Stomach (tissue), 9 donors: ENCODE measurements around the gene NUDT11. TPM values are rescaled to one million over a fixed set of nuclear protein-coding genes. Genes with fewer than 3 reads are reported as not detected.

Source experiments
- DNase-seq, 2 donors: peaks; one replicate each; pipeline versions ENCODE4 v3.0.0 to v3.0.0-alpha.2; 2013 to 2019
- H3K27ac ChIP-seq, 5 donors: fragments of 200-600 bp in 4 of 5; sonication (generic) in 4 of 5; one replicate each; pipeline ENCODE4 v1.5.1; 2013 to 2019; ENCODE audit warnings: mild to moderate bottlenecking in 1 of 5, moderate library complexity in 1 of 5
- H3K27me3 ChIP-seq, 3 donors: fragments of 200-600 bp; sonication (generic); one replicate each; pipeline ENCODE4 v1.5.1; 2017 to 2019; ENCODE audit warnings: mixed run types in 1 of 3
- H3K36me3 ChIP-seq, 4 donors: fragments of 200-600 bp; sonication (generic); 1 replicate in 3 of 4; 2 replicates in 1 of 4; pipeline ENCODE4 v1.5.1; 2016 to 2019
- H3K4me1 ChIP-seq, 4 donors: fragments of 200-600 bp; sonication (generic); one replicate each; pipeline ENCODE4 v1.5.1; 2016 to 2019
- H3K4me3 ChIP-seq, 4 donors: fragments of 200-600 bp; sonication (generic) in 3 of 4; one replicate each; pipeline ENCODE4 v1.5.1; 2016 to 2019; ENCODE audit warnings: mild to moderate bottlenecking in 1 of 4
- H3K9me3 ChIP-seq, 4 donors: fragments of 200-600 bp; sonication (generic); one replicate each; pipeline ENCODE4 v1.5.1; 2016 to 2019
- EP300 ChIP-seq: sonication (generic); formaldehyde crosslinking; IDR thresholded peaks from one replicate; pipeline ENCODE4 v1.6.1; 2017; ENCODE audit warnings: antibody characterized with exemption
- POLR2A ChIP-seq, 4 donors: fragments of 450-650 bp; IDR thresholded peaks; one replicate each; pipeline ENCODE4 v1.6.1; 2016; ENCODE audit warnings: antibody characterized with exemption in 4 of 4, control low read depth in 2 of 4, mild to moderate bottlenecking in 1 of 4, moderate library complexity in 1 of 4
- POLR2AphosphoS5 ChIP-seq, 3 donors: sonication (generic); formaldehyde crosslinking; IDR thresholded peaks; one replicate each; pipeline ENCODE4 v1.6.1; 2016; ENCODE audit warnings: antibody characterized with exemption in 3 of 3
- WGBS, 5 donors: extraction: QIAGEN DNeasy Blood & Tissue Kit in 3 of 5; methylation state at CpG; one replicate each; pipeline versions ENCODE4 v1.1.5 to v1.1.7; 2013 to 2018; 5-methylcytosine and 5-hydroxymethylcytosine counted together
- intact Hi-C: fragments of 100-400 bp; cut with DNase I; formaldehyde crosslinking; loops from one replicate; pipeline ENCODE4 v1.15.1; 2023; ENCODE audit warnings: low total_unique reads
- polyA plus RNA-seq, 3 donors: library from polyadenylated mRNA; stranded (reverse); fragments of 200-250 nt; gene quantifications; one replicate each; pipeline ENCODE4 v1.2.3, GENCODE V29; 2013
- total RNA-seq, 5 donors: library from RNA; depleted of rRNA; stranded (reverse); fragments of >200 nt; gene quantifications; one replicate each; pipeline versions ENCODE4 v1.1.0 to v1.2.3, GENCODE V29; 2014 to 2016
- TF ChIP-seq, protein P1 (sequence below), 7 experiments: fragments of 450-650 bp in 4 of 7; fragments of 200-600 bp in 3 of 7; sonication (generic) in 3 of 7; IDR thresholded peaks; one replicate each; pipeline ENCODE4 v1.5.1; 2016 to 2019; ENCODE audit warnings: antibody characterized with exemption in 7 of 7, control low read depth in 2 of 7, mild to moderate bottlenecking in 1 of 7
- donor health status: healthy with polysubstance abuse.
- donor health status: Bipolar disorder and iron deficiency.
- donor health status: healthy.

The NUDT11 gene
- total and polyA plus RNA-seq, 8 donors, result 0.45 to 7.2 (median 1.1) TPM; not detected in 3

DNA sequence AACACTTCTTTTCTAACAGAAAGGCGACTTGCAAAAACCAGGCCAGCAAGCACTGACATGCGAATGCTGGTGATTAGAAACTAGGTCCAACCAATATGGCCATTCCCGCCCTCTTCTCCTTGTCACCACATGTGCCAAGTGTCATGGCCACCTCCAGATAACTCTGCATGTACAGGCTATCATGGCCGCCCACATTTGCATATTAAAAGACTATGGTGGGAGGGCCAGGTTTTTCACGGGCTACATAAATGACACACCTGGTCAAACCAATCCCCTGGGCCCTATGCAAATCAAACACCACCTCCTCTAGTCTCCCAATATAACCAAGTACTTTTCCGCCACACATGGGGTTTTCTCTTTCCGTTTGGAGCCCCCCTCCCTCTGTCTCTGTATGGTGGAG is 40.1 kb downstream of the NUDT11 start:
- Histone ChIP-seq H3K4me1 (no peaks in the 10 kb centered on the region), H3K27ac (no peak overlapping the region), H3K4me3 (no peak overlapping the region), H3K36me3 (no peaks in the 10 kb centered on the region), H3K9me3 (no peaks in the 10 kb centered on the region), H3K27me3 (peaks cover 0 to 7% (median 0%) of the 10 kb centered on the region in 3 donors)
- WGBS, 5 donors, result 73 to 80% (median 75%) methylated on average over 7 of the region's 7 CpGs
- no peak for TF ChIP-seq EP300
- no peak for TF ChIP-seq POLR2AphosphoS5 (IDR thresholded peaks at IDR 0.05)
- TF ChIP-seq, protein P1, sequence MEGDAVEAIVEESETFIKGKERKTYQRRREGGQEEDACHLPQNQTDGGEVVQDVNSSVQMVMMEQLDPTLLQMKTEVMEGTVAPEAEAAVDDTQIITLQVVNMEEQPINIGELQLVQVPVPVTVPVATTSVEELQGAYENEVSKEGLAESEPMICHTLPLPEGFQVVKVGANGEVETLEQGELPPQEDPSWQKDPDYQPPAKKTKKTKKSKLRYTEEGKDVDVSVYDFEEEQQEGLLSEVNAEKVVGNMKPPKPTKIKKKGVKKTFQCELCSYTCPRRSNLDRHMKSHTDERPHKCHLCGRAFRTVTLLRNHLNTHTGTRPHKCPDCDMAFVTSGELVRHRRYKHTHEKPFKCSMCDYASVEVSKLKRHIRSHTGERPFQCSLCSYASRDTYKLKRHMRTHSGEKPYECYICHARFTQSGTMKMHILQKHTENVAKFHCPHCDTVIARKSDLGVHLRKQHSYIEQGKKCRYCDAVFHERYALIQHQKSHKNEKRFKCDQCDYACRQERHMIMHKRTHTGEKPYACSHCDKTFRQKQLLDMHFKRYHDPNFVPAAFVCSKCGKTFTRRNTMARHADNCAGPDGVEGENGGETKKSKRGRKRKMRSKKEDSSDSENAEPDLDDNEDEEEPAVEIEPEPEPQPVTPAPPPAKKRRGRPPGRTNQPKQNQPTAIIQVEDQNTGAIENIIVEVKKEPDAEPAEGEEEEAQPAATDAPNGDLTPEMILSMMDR (IDR thresholded peaks at IDR 0.05), result no peak
- no peak for TF ChIP-seq POLR2A (IDR thresholded peaks at IDR 0.05)
- intact Hi-C loops, result no loop called here
- DNase-seq, result no peak

DNA sequence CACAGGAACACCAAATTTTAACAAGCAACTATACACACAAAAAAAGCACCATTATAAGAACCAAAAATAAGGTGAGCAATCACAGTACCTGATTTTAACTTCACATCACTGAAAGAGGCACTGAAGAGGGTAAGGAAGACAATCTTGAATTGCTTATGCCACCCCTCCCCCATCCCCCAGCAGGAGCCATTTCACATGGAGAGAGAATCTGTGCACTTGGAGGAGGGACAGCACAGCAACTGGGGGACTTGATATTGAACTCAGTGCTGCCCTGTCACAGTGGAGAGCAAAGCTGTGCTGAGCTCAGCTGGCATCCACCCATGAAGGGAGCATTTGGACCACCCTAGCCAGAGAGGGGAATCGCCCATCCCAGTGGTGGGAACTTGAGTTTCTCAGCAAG is 56.0 kb downstream of the NUDT11 start:
- intact Hi-C loops, result no loop called here
- TF ChIP-seq EP300 (no peak), POLR2A (IDR thresholded peaks at IDR 0.05) (no peak)
- TF ChIP-seq, protein P1 (IDR thresholded peaks at IDR 0.05), result no peak

More for the DNA sequence above, 56.0 kb downstream of the NUDT11 start:
- no peaks in the 10 kb centered on the region for H3K4me1 ChIP-seq
- WGBS, 5 donors, result 42 to 75% (median 74%) methylated on average over 1 of the region's 1 CpG; no CpG with 5 or more reads in 2 of the 5 donors
- no peak overlapping the region for H3K4me3 ChIP-seq
- peaks cover 0 to 4% (median 0%) of the 10 kb centered on the region in 4 donors for H3K9me3 ChIP-seq
- no peak for DNase-seq
- H3K36me3 ChIP-seq, result no peaks in the 10 kb centered on the region
- H3K27me3 ChIP-seq, result peaks cover 0 to 12% (median 0%) of the 10 kb centered on the region in 3 donors
- no peak overlapping the region for H3K27ac ChIP-seq

Other genes with a start within 250 kb of the NUDT11 start
- gene NUDT10, start 163.8 kb downstream of the NUDT11 start, total RNA-seq, result 10 to 100 TPM in 1 of 5 donors, 1 to 10 TPM in 2, not detected in 2; 2.3 to 21.0 (median 6.1) TPM
- gene NUDT10, start 163.8 kb downstream of the NUDT11 start, polyA plus RNA-seq, result 1 to 10 TPM; 1.3 to 5.3 (median 2.2) TPM
- not detected for gene CENPVL3, start 122.3 kb upstream of the NUDT11 start, total RNA-seq
- gene CENPVL3, start 122.3 kb upstream of the NUDT11 start, polyA plus RNA-seq, result not detected
- gene CENPVL2, start 186.2 kb upstream of the NUDT11 start, total RNA-seq, result not detected
- gene CENPVL2, start 186.2 kb upstream of the NUDT11 start, polyA plus RNA-seq, result not detected
- not detected for gene CENPVL1, start 213.9 kb upstream of the NUDT11 start, total RNA-seq
- gene CENPVL1, start 213.9 kb upstream of the NUDT11 start, polyA plus RNA-seq, result not detected
- 10 to 100 TPM in 1 of 5 donors, 1 to 10 TPM in 3, not detected in 1; 3.5 to 13.6 (median 5.1) TPM for gene GSPT2, start 246.8 kb upstream of the NUDT11 start, total RNA-seq
- 1 to 10 TPM; 2.9 to 3.1 (median 3.0) TPM for gene GSPT2, start 246.8 kb upstream of the NUDT11 start, polyA plus RNA-seq